ENCODE results near the gene SRSF4.

DNA sequence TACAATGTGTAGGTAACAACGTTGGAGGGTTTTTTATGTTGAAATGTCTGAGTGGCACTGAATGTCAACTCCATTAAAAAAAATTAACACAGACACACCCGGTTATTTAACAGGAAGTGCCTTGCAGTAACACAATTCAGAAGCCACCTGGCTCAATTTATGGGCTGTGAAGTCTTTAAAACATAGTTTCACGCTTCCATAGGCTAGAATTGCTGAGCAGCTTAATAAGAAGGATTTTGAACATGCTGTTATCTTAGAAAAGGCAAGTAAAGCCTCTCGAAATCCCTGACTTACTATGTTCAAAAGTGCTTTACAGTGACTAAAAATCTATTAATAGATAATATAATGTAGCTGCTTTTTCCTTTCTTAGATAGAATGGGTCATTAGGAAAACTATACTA, 19.7 kb downstream of the SRSF4 start:
- TF ChIP-seq CTCF (IDR thresholded peaks at IDR 0.05; ENCODE audit: borderline replicate concordance, extremely low read depth, low read length, poor library complexity, severe bottlenecking) (no peak), EZH2 (IDR thresholded peaks at IDR 0.05; ENCODE audit: borderline replicate concordance, low read depth, low read length, severe bottlenecking) (no peak)

All from DND-41 (cell line).